Lung (tissue), 5 donors: Measurements from ENCODE around the gene MAP2K1. TPM values are rescaled to one million over a fixed set of nuclear protein-coding genes. Genes with fewer than 3 reads are reported as not detected.

Experiments
- polyA plus RNA-seq, 2 donors: library from polyadenylated mRNA; stranded (reverse); fragments of 200-250 nt; gene quantifications; one replicate each; pipeline ENCODE4 v1.2.1, GENCODE V29; 2013
- small RNA-seq: library from RNA; depleted of rRNA; stranded (forward); fragments of <200 nt; gene quantifications from one replicate; pipeline ENCODE3, GENCODE V24; 2014; ENCODE audit warnings: low replicate concordance
- total RNA-seq, 2 donors: library from RNA; depleted of rRNA in 1 of 2; stranded (reverse); fragments of >200 nt in 1 of 2; gene quantifications; one replicate each; pipeline ENCODE4 v1.2.1, GENCODE V29; 2014 to 2021
- donor health status: Bipolar disorder and iron deficiency.
- donor health status: healthy.
- donor health status: DM: yes; HTN: yes; CAD: no.

MAP2K1 gene
- total and polyA plus RNA-seq, 4 donors: 19.0 to 64.7 (median 42.7) TPM

Small RNA genes lying within 50 kb of the gene (small RNA-seq; reads per million reads assigned to genes)
- gene ATP5MFP6: not detected
- gene MIR4512: not detected
- gene RF00019: not detected
- gene RF01159: not detected
- gene SCARNA14: 3.8 reads per million, percentile 93 among the genes with 10 or more reads in this experiment
- not detected for gene SNORD16
- not detected for gene SNORD18A
- not detected for gene SNORD18B
- gene SNORD18C: not detected

Other genes with a start within 250 kb of the MAP2K1 start
- 1 to 10 TPM in 1 of 2 donors, under 1 TPM in 1; 0.82 to 1.5 TPM for gene MEGF11, start 133.2 kb upstream of the MAP2K1 start, total RNA-seq
- gene MEGF11, start 133.2 kb upstream of the MAP2K1 start, polyA plus RNA-seq: under 1 TPM; 0.16 to 0.18 TPM
- gene DIS3L, start 93.3 kb upstream of the MAP2K1 start, total RNA-seq: 10 to 100 TPM; 28.8 to 43.7 TPM
- gene DIS3L, start 93.3 kb upstream of the MAP2K1 start, polyA plus RNA-seq: 10 to 100 TPM in 1 of 2 donors, 1 to 10 TPM in 1; 8.0 to 11.7 TPM
- 10 to 100 TPM in 1 of 2 donors, 1 to 10 TPM in 1; 5.2 to 10.9 TPM for gene TIPIN, start 30.2 kb upstream of the MAP2K1 start, total RNA-seq
- 1 to 10 TPM; 5.5 to 6.8 TPM for gene TIPIN, start 30.2 kb upstream of the MAP2K1 start, polyA plus RNA-seq
- gene SNAPC5, start 110.8 kb downstream of the MAP2K1 start, total RNA-seq: 10 to 100 TPM; 19.2 to 25.4 TPM
- 10 to 100 TPM; 28.1 to 41.4 TPM for gene SNAPC5, start 110.8 kb downstream of the MAP2K1 start, polyA plus RNA-seq
- 1,000 to 10,000 TPM; 1,560 to 2,503 TPM for gene RPL4, start 117.9 kb downstream of the MAP2K1 start, total RNA-seq
- 1,000 to 10,000 TPM; 2,394 to 2,474 TPM for gene RPL4, start 117.9 kb downstream of the MAP2K1 start, polyA plus RNA-seq
- gene ZWILCH, start 118.4 kb downstream of the MAP2K1 start, total RNA-seq: 1 to 10 TPM; 7.4 to 9.9 TPM
- 1 to 10 TPM; 3.2 to 4.8 TPM for gene ZWILCH, start 118.4 kb downstream of the MAP2K1 start, polyA plus RNA-seq
- gene LCTL, start 179.1 kb downstream of the MAP2K1 start, total RNA-seq: not detected
- not detected for gene LCTL, start 179.1 kb downstream of the MAP2K1 start, polyA plus RNA-seq